Activated CD4-positive, alpha-beta T cell treated with anti-CD3 and anti-CD28 coated beads, Interleukin-2, amount 10 ng/mL, durations not matched to agents 24 days and 14 days (primary cell): ENCODE results near the gene ATOSB. TPM values are rescaled to one million over a fixed set of nuclear protein-coding genes. Genes with fewer than 3 reads are reported as not detected.
A peak's percentile ranks its signal among the peaks of the same experiment; 100 is the strongest.
"Not testable (repeated sequence)": the region's sequence is repeated elsewhere in the genome, so short reads cannot be mapped to it uniquely, and the experiment has no call there.

ENCODE experiments used
- DNase-seq: peaks from one replicate; pipeline ENCODE4 v3.0.0; 2022
- H3K27ac Mint-ChIP-seq: one replicate; pipeline ENCODE4 v1.8.0; 2022; ENCODE audit warnings: mild to moderate bottlenecking, mixed read lengths
- H3K27me3 Mint-ChIP-seq: one replicate; pipeline ENCODE4 v1.8.0; 2022; ENCODE audit warnings: mixed read lengths
- H3K36me3 Mint-ChIP-seq: one replicate; pipeline ENCODE4 v1.8.0; 2022; ENCODE audit warnings: low read depth, mild to moderate bottlenecking, mixed read lengths
- H3K4me1 Mint-ChIP-seq: one replicate; pipeline ENCODE4 v1.8.0; 2021; ENCODE audit warnings: mixed read lengths
- H3K4me3 Mint-ChIP-seq: one replicate; pipeline ENCODE4 v1.8.0; 2022; ENCODE audit warnings: mild to moderate bottlenecking, moderate library complexity, mixed read lengths
- H3K9me3 Mint-ChIP-seq: one replicate; pipeline ENCODE4 v1.8.0; 2021; ENCODE audit warnings: mixed read lengths
- intact Hi-C: fragments of 100-400 bp; cut with micrococcal nuclease; formaldehyde crosslinking; loops from one replicate; pipeline ENCODE4 v1.15.1; 2023
- total RNA-seq: library from RNA; stranded (reverse); gene quantifications from 2 replicates; pipeline ENCODE4 v1.2.3, GENCODE V29; 2022

ATOSB gene, protein sequence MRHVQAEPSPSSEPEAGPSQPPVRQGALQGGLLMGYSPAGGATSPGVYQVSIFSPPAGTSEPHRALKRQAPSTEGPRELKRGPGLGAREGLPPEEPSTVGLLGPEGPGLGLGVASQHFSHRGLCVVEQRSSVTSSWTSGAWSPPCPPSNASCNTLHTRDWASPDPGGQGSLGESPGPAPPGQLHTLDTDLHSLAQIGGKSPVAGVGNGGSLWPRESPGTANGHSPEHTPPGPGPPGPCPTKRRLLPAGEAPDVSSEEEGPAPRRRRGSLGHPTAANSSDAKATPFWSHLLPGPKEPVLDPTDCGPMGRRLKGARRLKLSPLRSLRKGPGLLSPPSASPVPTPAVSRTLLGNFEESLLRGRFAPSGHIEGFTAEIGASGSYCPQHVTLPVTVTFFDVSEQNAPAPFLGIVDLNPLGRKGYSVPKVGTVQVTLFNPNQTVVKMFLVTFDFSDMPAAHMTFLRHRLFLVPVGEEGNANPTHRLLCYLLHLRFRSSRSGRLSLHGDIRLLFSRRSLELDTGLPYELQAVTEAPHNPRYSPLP
- 3.7 and 4.7 TPM in 2 replicates for total RNA-seq

DNA sequence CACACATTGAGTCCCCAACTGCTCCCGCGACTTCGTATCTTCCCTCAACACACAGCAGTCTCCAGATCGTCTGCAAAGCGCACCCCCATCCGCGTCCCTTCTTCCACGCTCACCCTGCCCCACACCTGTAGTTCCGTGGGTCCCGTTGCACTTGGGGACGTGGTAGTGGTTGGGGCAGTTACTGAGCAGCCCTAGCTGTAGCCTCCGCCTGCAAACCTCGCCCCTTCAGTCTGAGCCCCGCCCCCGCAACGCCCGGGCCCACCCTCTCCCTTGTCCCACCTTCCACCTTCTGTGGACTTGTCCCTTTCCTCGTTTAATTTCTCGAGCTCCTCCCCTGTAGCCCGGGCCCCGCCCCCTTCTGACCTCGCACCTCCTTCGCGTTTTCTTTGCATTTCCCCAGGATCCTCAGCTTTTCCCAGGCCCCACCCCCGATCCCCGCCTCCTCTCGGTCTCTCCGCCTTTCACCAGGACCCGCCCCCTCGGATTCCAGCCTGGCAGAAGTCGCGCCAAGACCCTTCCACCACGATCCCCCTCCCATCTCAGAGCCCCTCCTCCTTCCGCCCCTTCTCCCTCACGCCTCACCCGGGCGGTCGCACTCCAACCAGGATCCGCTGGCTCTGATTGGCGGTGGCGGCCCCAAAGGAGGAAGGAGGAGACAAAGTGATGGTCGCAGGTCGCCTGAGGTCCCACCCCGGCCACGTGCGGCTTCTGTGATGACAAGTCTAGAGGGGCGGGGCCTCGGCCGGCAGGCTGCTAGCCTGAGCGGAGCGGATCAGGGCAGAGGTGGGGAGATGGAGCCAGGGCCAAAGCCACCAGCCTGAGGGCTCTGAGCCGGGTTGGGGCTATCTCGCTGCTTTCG lies at the start of gene ATOSB:
Gene ATOSB, minus strand, starts transcription at position 183 of the 859 bp plus-strand sequence. CDS start 7,588 bp downstream, outside the sequence.
- Mint-ChIP-seq H3K27ac (peak within 1 kb of the TSS; percentile 94), H3K27me3 (no peaks in the 10 kb centered on the region), H3K4me1 (peaks cover 45% of the 10 kb centered on the region), H3K36me3 (no peaks in the 10 kb centered on the region), H3K4me3 (peak within 1 kb of the TSS; percentile 91), H3K9me3 (no peaks in the 10 kb centered on the region)
- intact Hi-C loops, result loop anchor here (1.0 to 10.0 kb wide), 5 partner anchors 143 to 699 kb away; partner anchors contain the start of genes HINT2 and SPAG8
- peak; percentile 98 for DNase-seq

DNA sequence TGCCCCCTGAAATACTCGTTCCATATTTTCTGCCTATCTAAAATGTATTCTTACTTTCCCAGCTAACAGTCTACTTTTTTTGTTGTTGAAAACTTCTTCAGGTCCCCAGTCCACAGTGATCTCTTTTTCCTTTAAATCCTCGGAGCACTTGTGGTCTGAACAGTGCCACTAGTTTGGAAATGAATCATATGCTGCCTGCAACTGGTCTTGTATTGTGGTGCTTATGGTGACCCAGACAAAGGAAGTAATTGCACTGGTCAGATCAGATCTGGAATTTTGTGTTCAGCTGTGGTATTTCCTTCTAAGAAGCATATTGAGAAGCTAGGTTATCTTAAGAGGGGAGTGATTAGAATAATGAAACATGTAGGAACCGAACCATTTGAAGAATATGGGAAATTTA lies 49.0 kb upstream of the ATOSB start:
- intact Hi-C loops, result no loop called here
- no peak overlapping the region for H3K27ac Mint-ChIP-seq
- H3K4me3 Mint-ChIP-seq, result no peak overlapping the region
- no peaks in the 10 kb centered on the region for H3K36me3 Mint-ChIP-seq
- H3K9me3 Mint-ChIP-seq, result no peaks in the 10 kb centered on the region
- H3K4me1 Mint-ChIP-seq, result peaks cover 11% of the 10 kb centered on the region
- H3K27me3 Mint-ChIP-seq, result peaks cover 26% of the 10 kb centered on the region
- no peak for DNase-seq

DNA sequence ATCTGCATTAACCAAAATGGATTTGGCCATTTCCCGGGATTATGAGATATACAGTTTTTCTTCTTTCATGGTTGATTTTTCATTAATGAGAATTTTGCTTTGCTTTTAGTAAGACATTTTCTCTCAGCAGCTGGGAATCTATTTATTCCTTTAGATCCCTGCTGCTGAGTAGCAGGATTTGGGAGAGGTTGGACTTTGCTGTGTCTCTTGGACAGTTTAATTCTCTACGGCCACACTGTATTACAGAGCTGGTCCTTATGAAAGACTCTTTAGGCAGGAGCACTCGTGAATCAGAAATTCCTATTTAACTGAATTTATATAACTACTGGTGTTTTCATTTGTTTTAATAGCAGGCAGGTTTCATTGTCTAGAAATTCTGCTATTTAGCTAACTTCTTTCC lies 47.8 kb upstream of the ATOSB start:
- no peak overlapping the region for H3K27ac Mint-ChIP-seq
- H3K4me1 Mint-ChIP-seq, result peaks cover 12% of the 10 kb centered on the region
- H3K27me3 Mint-ChIP-seq, result peaks cover 26% of the 10 kb centered on the region
- no peak overlapping the region for H3K4me3 Mint-ChIP-seq
- H3K36me3 Mint-ChIP-seq, result no peaks in the 10 kb centered on the region
- no peaks in the 10 kb centered on the region for H3K9me3 Mint-ChIP-seq
- no peak for DNase-seq
- intact Hi-C loops, result no loop called here

DNA sequence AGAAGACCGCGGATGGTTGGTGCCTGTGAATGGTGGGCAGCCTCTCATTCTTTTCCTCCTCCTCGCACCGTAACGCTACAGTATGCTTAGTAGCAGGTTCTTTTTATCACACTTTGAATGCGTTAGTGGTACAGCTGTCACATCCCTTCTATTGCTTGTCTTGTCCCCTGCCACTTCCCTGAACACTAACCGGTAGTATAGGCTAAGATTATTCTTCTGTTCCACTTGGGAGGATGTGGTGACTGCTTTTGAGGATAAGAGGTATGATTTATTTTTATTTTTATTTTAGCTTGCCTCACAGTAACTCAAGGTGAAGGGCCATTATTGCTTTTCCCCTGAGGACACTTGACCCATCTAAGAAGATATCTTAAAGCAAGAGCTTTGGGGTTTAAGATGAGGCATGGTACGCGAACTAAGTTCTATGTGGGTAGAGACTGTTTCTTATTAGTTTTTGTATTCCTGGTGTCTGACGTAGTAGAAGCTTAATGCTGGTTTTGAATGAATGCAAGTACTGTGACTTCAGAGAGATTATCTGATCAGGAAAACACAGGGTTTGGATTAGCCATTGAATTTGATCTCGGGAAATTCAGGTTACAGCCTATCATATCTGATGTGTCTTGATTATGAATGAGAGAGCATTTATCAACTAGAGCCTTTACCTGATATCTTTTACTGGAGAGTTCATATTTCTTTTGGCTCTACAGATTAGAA lies 47.1 kb upstream of the ATOSB start:
- Mint-ChIP-seq H3K4me1 (peaks cover 12% of the 10 kb centered on the region), H3K27me3 (peaks cover 26% of the 10 kb centered on the region), H3K36me3 (no peaks in the 10 kb centered on the region), H3K9me3 (no peaks in the 10 kb centered on the region), H3K27ac (no peak overlapping the region), H3K4me3 (peak overlapping the region; percentile 89)
- no peak for DNase-seq
- intact Hi-C loops, result no loop called here

DNA sequence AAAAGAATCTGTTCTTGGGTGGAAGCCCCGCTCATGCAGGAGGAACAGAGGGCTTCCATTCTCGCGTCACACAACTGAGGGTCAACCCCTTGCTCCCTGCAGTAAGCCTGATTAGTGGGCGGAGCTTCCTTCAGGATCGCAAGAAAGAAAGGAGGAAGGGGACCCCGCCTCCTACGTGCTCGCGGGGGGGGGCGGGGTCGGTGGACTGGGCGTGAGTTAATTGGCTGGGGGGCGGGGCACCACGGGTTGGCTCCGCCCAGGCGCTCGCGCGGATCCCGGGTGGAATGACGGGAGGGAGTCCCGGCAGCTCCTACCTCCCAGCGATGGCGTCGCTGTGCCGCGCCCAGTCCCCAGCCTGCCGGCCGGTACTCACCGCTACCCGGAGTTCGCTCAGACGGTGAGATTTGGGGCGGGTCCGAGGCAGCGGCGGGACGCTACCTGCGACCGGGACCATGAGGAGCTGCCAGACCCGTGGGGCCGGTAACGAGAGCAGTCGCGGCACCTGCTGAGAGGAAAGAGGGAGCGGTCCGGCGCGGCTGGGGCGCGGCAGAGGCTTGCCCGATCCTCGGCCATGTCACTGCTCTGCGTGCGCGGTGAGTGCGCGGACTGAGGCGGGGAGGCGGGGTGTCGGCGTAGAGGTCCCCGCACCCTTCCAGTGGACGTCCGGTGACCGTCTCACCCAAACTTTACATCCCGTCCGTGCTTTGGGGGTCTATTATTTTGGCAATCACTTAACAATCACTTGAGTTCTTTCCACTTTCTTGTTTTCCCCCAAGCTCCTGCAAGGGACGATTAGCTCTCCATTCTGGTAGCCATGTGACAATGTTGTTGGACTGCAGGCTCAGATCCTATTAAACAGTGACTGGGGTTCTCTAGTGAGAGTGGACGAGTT lies 46.3 kb upstream of the ATOSB start, which contains the start of gene UNC13B:
Gene UNC13B, plus strand, starts transcription at position 297 of the 892 bp plus-strand sequence. Its CDS starts 275 bp downstream, at position 572.
- peak; percentile 91 for DNase-seq
- Mint-ChIP-seq H3K4me1 (peaks cover 12% of the 10 kb centered on the region), H3K27me3 (peaks cover 26% of the 10 kb centered on the region), H3K9me3 (no peaks in the 10 kb centered on the region), H3K36me3 (no peaks in the 10 kb centered on the region), H3K4me3 (peak within 1 kb of the TSS; percentile 89), H3K27ac (peak within 1 kb of the TSS; percentile 25)
- intact Hi-C loops, result no loop called here

DNA sequence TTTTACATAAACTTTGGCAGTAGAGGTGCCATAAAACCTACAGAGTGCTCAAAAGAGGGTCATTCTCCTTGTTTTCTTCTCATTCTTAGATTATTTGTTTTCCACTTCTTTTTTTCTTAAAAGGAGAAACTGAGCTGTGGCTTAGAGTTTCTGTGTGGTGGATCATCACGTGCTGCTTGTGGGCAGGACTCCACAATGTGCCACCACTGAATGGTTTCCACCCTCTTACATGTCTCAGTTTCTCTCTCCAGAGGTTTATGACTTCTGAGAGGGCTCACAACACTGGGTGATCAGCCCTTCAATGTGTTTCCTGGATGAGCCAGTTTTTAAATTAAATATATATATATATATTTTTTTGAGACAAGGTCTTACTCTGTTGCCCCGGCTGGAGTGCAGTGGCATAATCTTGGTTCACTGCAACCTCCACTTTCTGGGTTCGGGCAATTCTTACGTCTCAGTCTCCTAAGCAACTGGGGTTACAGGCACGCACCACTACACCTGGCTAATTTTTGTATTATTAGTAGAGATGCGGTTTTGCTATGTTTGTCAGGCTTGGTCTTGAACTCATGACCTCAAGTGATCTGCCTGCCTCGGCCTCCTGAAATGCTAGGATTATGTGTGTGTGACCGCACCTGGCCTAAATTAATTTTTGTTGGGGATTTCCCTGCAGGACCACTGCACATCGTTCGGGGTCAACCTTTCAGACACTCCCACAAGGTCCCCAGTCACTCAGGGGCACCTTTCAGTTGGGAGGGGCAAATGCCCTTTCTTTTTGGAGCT lies 43.0 kb upstream of the ATOSB start:
- DNase-seq, result no peak
- peaks cover 12% of the 10 kb centered on the region for H3K4me1 Mint-ChIP-seq
- intact Hi-C loops, result no loop called here

DNA sequence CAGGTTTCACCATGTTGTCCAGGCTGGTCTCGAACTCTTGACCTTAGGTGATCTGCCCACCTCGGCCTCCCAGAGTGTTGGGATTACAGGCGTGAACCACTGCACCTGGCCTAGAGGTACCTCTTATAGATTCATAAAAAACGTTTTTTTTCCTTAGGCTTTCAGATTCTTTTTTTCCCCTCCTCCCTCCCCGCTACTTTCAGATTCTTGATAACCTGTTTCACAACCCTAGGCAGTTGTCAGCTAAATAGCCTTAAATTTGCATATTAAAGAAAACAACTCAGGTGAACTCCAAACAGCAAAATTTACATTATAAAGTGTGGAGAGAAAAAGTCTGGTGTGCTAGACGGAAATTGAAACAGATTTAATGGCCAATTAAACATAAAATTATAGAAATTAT lies 42.2 kb upstream of the ATOSB start:
- H3K36me3 Mint-ChIP-seq, H3K27me3 Mint-ChIP-seq, H3K4me3 Mint-ChIP-seq, intact Hi-C loops, H3K9me3 Mint-ChIP-seq, H3K27ac Mint-ChIP-seq, DNase-seq: not testable (repeated sequence)
- peaks cover 12% of the 10 kb centered on the region for H3K4me1 Mint-ChIP-seq

More for the DNA sequence above, 43.0 kb upstream of the ATOSB start:
- Mint-ChIP-seq H3K27ac (no peak overlapping the region), H3K36me3 (no peaks in the 10 kb centered on the region), H3K4me3 (no peak overlapping the region), H3K9me3 (no peaks in the 10 kb centered on the region), H3K27me3 (peaks cover 15% of the 10 kb centered on the region)

DNA sequence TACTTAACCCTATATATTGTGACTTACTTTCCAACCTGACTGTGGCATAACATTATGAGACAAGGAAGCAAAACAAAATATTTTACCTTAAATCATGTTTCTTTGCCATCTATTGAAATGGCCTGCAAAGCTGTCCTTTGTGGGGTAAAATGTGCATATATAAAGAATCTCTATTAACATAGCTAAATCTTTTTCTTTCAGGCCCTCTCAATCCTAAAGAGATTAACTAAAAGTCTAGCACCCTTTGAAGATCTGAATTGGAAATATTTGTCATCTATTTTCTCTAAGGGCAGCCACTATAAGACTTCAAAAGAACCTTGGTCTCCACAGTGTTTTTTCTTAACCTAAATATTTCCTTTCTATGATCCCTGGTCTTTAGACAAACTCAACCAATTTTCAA lies 41.1 kb upstream of the ATOSB start:
- intact Hi-C loops, result no loop called here

DNA sequence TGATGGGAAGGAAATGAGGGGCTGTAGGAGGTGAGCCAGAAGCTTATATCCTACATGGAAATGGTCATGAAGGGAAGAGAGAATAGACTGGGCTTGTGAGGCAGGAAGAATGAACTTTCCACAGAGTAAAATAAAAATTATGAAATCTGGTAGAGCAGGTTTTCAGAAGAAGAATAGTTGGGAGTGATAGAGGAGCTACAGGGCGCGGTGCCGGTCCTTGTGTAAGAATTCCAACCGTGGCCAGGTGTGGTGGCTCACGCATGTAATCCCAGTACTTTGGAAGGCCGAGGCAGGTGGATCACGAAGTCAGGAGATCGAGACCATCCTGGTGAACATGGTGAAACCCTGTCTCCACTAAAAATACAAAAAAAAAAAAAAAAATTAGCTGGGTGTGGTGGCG lies 37.3 kb upstream of the ATOSB start:
- intact Hi-C loops, result no loop called here

More for the DNA sequence above, 41.1 kb upstream of the ATOSB start:
- Mint-ChIP-seq H3K9me3 (no peaks in the 10 kb centered on the region), H3K36me3 (no peaks in the 10 kb centered on the region), H3K27me3 (no peaks in the 10 kb centered on the region), H3K4me1 (peaks cover 7% of the 10 kb centered on the region), H3K27ac (no peak overlapping the region), H3K4me3 (no peak overlapping the region)
- DNase-seq, result no peak

DNA sequence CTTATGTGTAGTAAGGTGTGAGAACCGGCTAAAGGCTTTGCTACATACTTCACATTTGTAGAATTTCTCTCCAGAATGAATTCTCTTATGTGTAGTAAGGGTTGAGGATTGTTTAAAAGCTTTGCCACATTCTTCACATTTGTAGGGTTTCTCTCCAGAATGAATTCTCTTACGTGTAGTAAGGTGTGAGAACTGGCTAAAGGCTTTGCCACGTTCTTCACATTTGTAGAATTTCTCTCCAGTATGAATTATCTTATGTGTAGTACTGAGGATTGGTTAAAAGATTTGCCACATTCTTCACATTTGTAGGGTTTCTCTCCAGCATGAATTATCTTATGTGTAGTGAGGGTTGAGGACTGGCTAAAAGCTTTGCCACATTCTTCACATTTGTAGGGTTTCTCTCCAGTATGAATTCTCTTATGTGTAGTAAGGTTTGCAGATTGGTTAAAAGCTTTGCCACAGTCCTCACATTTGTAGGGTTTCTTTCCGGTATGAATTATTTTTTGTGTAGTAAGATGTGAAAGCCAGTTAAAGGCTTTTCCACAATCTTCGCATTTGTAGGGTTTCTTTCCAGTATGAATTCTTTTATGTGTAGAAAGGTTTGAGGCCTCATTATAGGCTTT lies 32.4 kb upstream of the ATOSB start:
- DNase-seq, intact Hi-C loops, H3K4me3 Mint-ChIP-seq, H3K27ac Mint-ChIP-seq, H3K4me1 Mint-ChIP-seq, H3K27me3 Mint-ChIP-seq, H3K36me3 Mint-ChIP-seq: not testable (repeated sequence)
- peaks cover 11% of the 10 kb centered on the region for H3K9me3 Mint-ChIP-seq

More for the DNA sequence above, 37.3 kb upstream of the ATOSB start:
- no peak overlapping the region for H3K4me3 Mint-ChIP-seq
- DNase-seq, result no peak
- H3K4me1 Mint-ChIP-seq, result no peaks in the 10 kb centered on the region
- no peaks in the 10 kb centered on the region for H3K36me3 Mint-ChIP-seq
- H3K27ac Mint-ChIP-seq, result no peak overlapping the region
- H3K27me3 Mint-ChIP-seq, result no peaks in the 10 kb centered on the region
- H3K9me3 Mint-ChIP-seq, result peaks cover 5% of the 10 kb centered on the region

DNA sequence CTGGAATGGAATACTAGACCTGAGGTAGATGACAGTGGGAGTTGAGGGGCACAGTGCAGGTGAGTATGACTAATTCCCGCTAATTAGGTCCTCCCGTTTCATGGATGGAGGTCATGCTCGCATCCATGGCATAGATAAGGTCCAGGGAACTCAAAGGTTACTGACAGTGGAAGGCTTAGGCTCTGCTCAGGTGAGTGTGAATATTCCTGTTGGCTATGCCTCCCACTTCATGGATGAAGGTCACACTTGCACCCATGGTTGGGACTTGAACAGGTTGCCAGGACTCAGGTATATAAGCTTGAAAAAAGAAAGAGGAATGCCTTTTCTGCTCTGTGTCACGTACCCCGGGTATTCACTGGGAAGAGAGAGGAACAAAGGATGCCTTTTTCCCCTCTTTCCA lies 26.4 kb upstream of the ATOSB start:
- Mint-ChIP-seq H3K4me3 (no peak overlapping the region), H3K4me1 (no peaks in the 10 kb centered on the region), H3K36me3 (no peaks in the 10 kb centered on the region), H3K9me3 (peaks cover 12% of the 10 kb centered on the region), H3K27ac (no peak overlapping the region), H3K27me3 (no peaks in the 10 kb centered on the region)
- DNase-seq, result no peak
- intact Hi-C loops, result no loop called here

DNA sequence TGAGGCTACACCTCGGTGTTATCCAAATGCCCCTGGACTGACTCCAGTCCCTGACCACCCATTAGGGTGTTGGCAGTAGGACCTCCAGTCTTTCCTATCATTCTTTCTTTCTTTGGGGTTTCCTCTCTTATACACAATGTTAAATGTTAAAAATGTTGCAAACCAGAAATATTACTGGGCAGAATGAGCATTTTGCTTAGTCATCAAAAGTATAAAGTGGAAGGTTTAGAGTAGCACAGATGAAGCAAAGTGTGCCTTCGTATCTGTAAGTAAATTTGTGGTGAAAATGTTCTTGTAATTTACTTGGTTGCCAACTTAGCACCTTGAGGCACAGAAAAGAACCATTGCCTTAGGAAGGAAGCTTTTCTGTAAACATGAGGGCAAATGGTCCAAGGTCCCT lies 24.4 kb upstream of the ATOSB start:
- Mint-ChIP-seq H3K4me1 (no peaks in the 10 kb centered on the region), H3K36me3 (no peaks in the 10 kb centered on the region), H3K4me3 (no peak overlapping the region), H3K27me3 (no peaks in the 10 kb centered on the region), H3K27ac (no peak overlapping the region), H3K9me3 (peaks cover 8% of the 10 kb centered on the region)
- intact Hi-C loops, result no loop called here
- DNase-seq, result no peak
